OCI-LY1 (cell line): ENCODE measurements around the gene RIN1.
A peak's percentile ranks its signal among the peaks of the same experiment; 100 is the strongest.

Source experiments
- H2AFZ ChIP-seq: fragments of 200-600 bp; sonication (generic), shearing (Covaris generic); 2 replicates; pipeline ENCODE4 v1.6.0; 2014; ENCODE audit warnings: antibody characterized with exemption, mild to moderate bottlenecking, low read length
- H3F3A ChIP-seq: fragments of 200-600 bp; sonication (generic), shearing (Covaris generic); 2 replicates; pipeline ENCODE4 v1.6.0; 2014; ENCODE audit warnings: mild to moderate bottlenecking, antibody characterized with exemption, low read length, moderate library complexity; ENCODE audit not compliant: insufficient read depth
- H3K27ac ChIP-seq: fragments of 200-600 bp; sonication (generic); 2 replicates; pipeline ENCODE4 v1.5.1; 2014; ENCODE audit warnings: low read length, mixed run types, mild to moderate bottlenecking, low read depth; ENCODE audit not compliant: poor library complexity, severe bottlenecking
- H3K27me3 ChIP-seq: fragments of 200-600 bp; sonication (generic); 2 replicates; pipeline ENCODE4 v1.6.0; 2014; ENCODE audit warnings: antibody characterized with exemption, mild to moderate bottlenecking, low read length, moderate library complexity; ENCODE audit not compliant: insufficient read depth
- H3K36me3 ChIP-seq: fragments of 200-600 bp; sonication (generic); 2 replicates; pipeline ENCODE4 v1.6.1; 2014; ENCODE audit warnings: mild to moderate bottlenecking, antibody characterized with exemption, low read length, moderate library complexity, mixed read lengths; ENCODE audit not compliant: insufficient read depth
- H3K4me1 ChIP-seq: fragments of 200-600 bp; sonication (generic); 2 replicates; pipeline ENCODE4 v1.5.1; 2014; ENCODE audit warnings: mild to moderate bottlenecking, low read length, moderate library complexity; ENCODE audit not compliant: insufficient read depth, severe bottlenecking
- H3K4me2 ChIP-seq: fragments of 200-600 bp; sonication (generic), shearing (Covaris generic); 2 replicates; pipeline ENCODE4 v1.6.1; 2014; ENCODE audit warnings: low read length
- H3K4me3 ChIP-seq: fragments of 200-600 bp; sonication (generic); 2 replicates; pipeline ENCODE4 v1.5.1; 2014; ENCODE audit warnings: low read length, low read depth, mild to moderate bottlenecking, mixed read lengths; ENCODE audit not compliant: poor library complexity, severe bottlenecking
- H3K79me2 ChIP-seq: fragments of 200-600 bp; shearing (Covaris generic); 2 replicates; pipeline ENCODE4 v1.6.1; 2016; ENCODE audit warnings: mixed run types, low read length, mixed read lengths; ENCODE audit not compliant: insufficient read depth
- H3K9ac ChIP-seq: fragments of 200-600 bp; sonication (generic), shearing (Covaris generic); 2 replicates; pipeline ENCODE4 v1.6.1; 2014; ENCODE audit warnings: mild to moderate bottlenecking, low read length, mixed read lengths
- H3K9me2 ChIP-seq: fragments of 200-600 bp; sonication (generic), shearing (Covaris generic); 2 replicates; pipeline ENCODE4 v1.6.1; 2014; ENCODE audit warnings: low read depth, mild to moderate bottlenecking, low read length, mixed read lengths
- H3K9me3 ChIP-seq: fragments of 200-600 bp; shearing (Covaris generic); 2 replicates; pipeline ENCODE4 v1.6.1; 2014; ENCODE audit warnings: low read length, mixed read lengths
- H4K20me1 ChIP-seq: fragments of 200-600 bp; sonication (generic), shearing (Covaris generic); 2 replicates; pipeline ENCODE4 v1.6.0; 2016; ENCODE audit warnings: mild to moderate bottlenecking, low read length; ENCODE audit not compliant: insufficient read depth
- CTCF ChIP-seq: fragments of 200-600 bp; sonication (generic), shearing (Covaris generic); IDR thresholded peaks from 2 replicates; pipeline ENCODE4 v1.5.1; 2017; ENCODE audit warnings: mild to moderate bottlenecking, antibody characterized with exemption, low read length, moderate library complexity, mixed read lengths
- EZH2 ChIP-seq: fragments of 200-600 bp; sonication (generic), shearing (Covaris generic); IDR thresholded peaks from 2 replicates; pipeline ENCODE4 v1.8.0; 2017; ENCODE audit warnings: borderline replicate concordance, mixed run types, mild to moderate bottlenecking, antibody characterized with exemption, low read length, moderate library complexity, mixed read lengths

The RIN1 gene

GRCh38 chr11:66349084-66349386 lies 12.8 kb upstream of the RIN1 start:
- TF ChIP-seq EZH2 (no peak), CTCF (no peak)
- H3F3A ChIP-seq: 0 out of 2 replicates have a peak, but pooled peaks cover 4% of the 10 kb centered on the region
- H3K27ac ChIP-seq: no peak overlapping the region
- no peak overlapping the region for H2AFZ ChIP-seq
- H3K4me2 ChIP-seq: peak overlapping the region; percentile 5; the same call in 1 of the 2 replicates
- no peak overlapping the region for H3K9ac ChIP-seq
- no peaks in the 10 kb centered on the region for H4K20me1 ChIP-seq
- H3K4me3 ChIP-seq: peak overlapping the region; percentile 69
- no peaks in the 10 kb centered on the region for H3K27me3 ChIP-seq
- peaks cover 5% of the 10 kb centered on the region; the same call in 1 of the 2 replicates for H3K79me2 ChIP-seq
- H3K36me3 ChIP-seq: peaks cover 10% of the 10 kb centered on the region; the same call in 1 of the 2 replicates
- peaks cover 34% of the 10 kb centered on the region for H3K4me1 ChIP-seq
- H3K9me3 ChIP-seq: no peaks in the 10 kb centered on the region
- no peaks in the 10 kb centered on the region for H3K9me2 ChIP-seq

GRCh38 chr11:66347425-66348276 lies 11.4 kb upstream of the RIN1 start, which contains the start of gene B4GAT1:
Gene B4GAT1, minus strand, starts transcription at chr11:66347629. Its CDS starts 84 bp downstream, at chr11:66347545.
- no peak for TF ChIP-seq EZH2
- no peak for TF ChIP-seq CTCF
- Histone ChIP-seq H3F3A (0 out of 2 replicates have a peak, but pooled peaks cover 4% of the 10 kb centered on the region), H3K4me1 (peaks cover 43% of the 10 kb centered on the region), H2AFZ (no peak within 1 kb of the TSS), H3K9me3 (no peaks in the 10 kb centered on the region), H4K20me1 (no peaks in the 10 kb centered on the region), H3K9me2 (no peaks in the 10 kb centered on the region), H3K4me3 (peak within 1 kb of the TSS; percentile 96), H3K79me2 (peaks cover 9% of the 10 kb centered on the region), H3K27ac (peak within 1 kb of the TSS; percentile 69), H3K27me3 (no peaks in the 10 kb centered on the region), H3K4me2 (peak within 1 kb of the TSS; percentile 91), H3K9ac (peak within 1 kb of the TSS; percentile 83), H3K36me3 (no peaks in the 10 kb centered on the region)

GRCh38 chr11:66346476-66347424 lies 10.5 kb upstream of the RIN1 start:
- H4K20me1 ChIP-seq: no peaks in the 10 kb centered on the region
- H2AFZ ChIP-seq: no peak overlapping the region
- H3K9me3 ChIP-seq: no peaks in the 10 kb centered on the region
- H3K9me2 ChIP-seq: no peaks in the 10 kb centered on the region
- peaks cover 9% of the 10 kb centered on the region for H3K79me2 ChIP-seq
- H3K36me3 ChIP-seq: peaks cover 4% of the 10 kb centered on the region; the same call in 1 of the 2 replicates
- 0 out of 2 replicates have a peak, but pooled peaks cover 4% of the 10 kb centered on the region for H3F3A ChIP-seq
- H3K27me3 ChIP-seq: no peaks in the 10 kb centered on the region
- peak overlapping the region; percentile 69 for H3K27ac ChIP-seq
- TF ChIP-seq CTCF: no peak
- H3K4me1 ChIP-seq: peaks cover 43% of the 10 kb centered on the region
- H3K4me3 ChIP-seq: peak overlapping the region; percentile 96
- H3K9ac ChIP-seq: peak overlapping the region; percentile 83
- peak overlapping the region; percentile 91 for H3K4me2 ChIP-seq
